Right lobe of liver (tissue), 6 donors: ENCODE results near the gene FMNL2. TPM values are rescaled to one million over a fixed set of nuclear protein-coding genes. Genes with fewer than 3 reads are reported as not detected.
A peak's percentile ranks its signal among the peaks of the same experiment; 100 is the strongest.

Source experiments
- ATAC-seq, 4 donors: fragments of 200-7000 bp; cut with Tn5 transposase; one replicate each; pipeline ENCODE4 v1.9.1; 2020; ENCODE audit warnings: mild to moderate bottlenecking in 4 of 4, moderate library complexity in 4 of 4
- DNase-seq, 3 donors: peaks; one replicate each; pipeline ENCODE4 v3.0.0-alpha.2; 2020
- H3K27ac ChIP-seq, 3 donors: fragments of 200-600 bp; one replicate each; pipeline ENCODE4 v1.8.0; 2022
- H3K27me3 ChIP-seq, 2 donors: fragments of 200-600 bp; one replicate each; pipeline ENCODE4 v1.8.0; 2022
- H3K36me3 ChIP-seq, 4 donors: fragments of 200-600 bp; sonication (generic) in 1 of 4; one replicate each; pipeline versions ENCODE4 v1.5.1 to v1.8.0; 2017 to 2022; ENCODE audit warnings: control low read depth in 1 of 4
- H3K4me1 ChIP-seq, 4 donors: fragments of 200-600 bp; sonication (generic) in 1 of 4; one replicate each; pipeline versions ENCODE4 v1.5.1 to v1.8.0; 2017 to 2022; ENCODE audit warnings: control low read depth in 1 of 4
- H3K4me3 ChIP-seq, 3 donors: fragments of 200-600 bp; one replicate each; pipeline ENCODE4 v1.8.0; 2022
- H3K9me3 ChIP-seq, 4 donors: fragments of 200-600 bp; sonication (generic) in 1 of 4; one replicate each; pipeline versions ENCODE4 v1.5.1 to v1.8.0; 2017 to 2022; ENCODE audit warnings: control low read depth in 1 of 4
- POLR2A ChIP-seq: fragments of 450-650 bp; IDR thresholded peaks from one replicate; pipeline ENCODE4 v1.6.1; 2017; ENCODE audit warnings: antibody characterized with exemption, mild to moderate bottlenecking
- WGBS: methylation state at CpG from one replicate; pipeline ENCODE4 v1.1.6; 2018; ENCODE audit warnings: low coverage, low lambda C conversion rate; ENCODE audit not compliant: insufficient coverage; ENCODE audit errors: missing lambda C conversion rate; 5-methylcytosine and 5-hydroxymethylcytosine counted together
- intact Hi-C, 2 donors: fragments of 100-400 bp; cut with DNase I; formaldehyde crosslinking; loops; one replicate each; pipeline versions ENCODE4 v1.11.2 to v1.14.1; 2022
- total RNA-seq, 6 experiments: library from RNA; depleted of rRNA in 2 of 6; stranded (reverse); fragments of >200 nt in 2 of 6; fragmentation: NEBNext Ultra II Directional in 3 of 6; extraction: Animal tissue kit (Norgen Biotek cat#: 25700) in 3 of 6; gene quantifications; one replicate each; pipeline versions ENCODE4 v1.1.0 to v1.2.4, GENCODE V29; 2016 to 2023
- TF ChIP-seq, protein P1 (sequence below), 4 donors: fragments of 200-600 bp in 3 of 4; fragments of 450-650 bp in 1 of 4; IDR thresholded peaks; one replicate each; pipeline versions ENCODE4 v1.5.1 to v1.8.0; 2016 to 2022; ENCODE audit warnings: antibody characterized with exemption in 4 of 4, mild to moderate bottlenecking in 2 of 4
- donor health status: DM: no; HTN: yes; CAD: no.
- donor health status: DM: no; HTN: no; CAD: no.
- donor health status: DM: no; HTN: no; CAD: no.
- donor health status: DM: no; HTN: yes; CAD: no.
- donor health status: DM: no; HTN: yes; CAD: no.

FMNL2 gene
- total RNA-seq, 6 experiments from 2014 or later, result 3.5 to 12.1 (median 7.1) TPM

- no peak overlapping the region for H3K4me3 ChIP-seq
- H3K4me1 ChIP-seq, result no peaks in the 10 kb centered on the region
- TF ChIP-seq POLR2A, result no peak
- TF ChIP-seq, protein P1, sequence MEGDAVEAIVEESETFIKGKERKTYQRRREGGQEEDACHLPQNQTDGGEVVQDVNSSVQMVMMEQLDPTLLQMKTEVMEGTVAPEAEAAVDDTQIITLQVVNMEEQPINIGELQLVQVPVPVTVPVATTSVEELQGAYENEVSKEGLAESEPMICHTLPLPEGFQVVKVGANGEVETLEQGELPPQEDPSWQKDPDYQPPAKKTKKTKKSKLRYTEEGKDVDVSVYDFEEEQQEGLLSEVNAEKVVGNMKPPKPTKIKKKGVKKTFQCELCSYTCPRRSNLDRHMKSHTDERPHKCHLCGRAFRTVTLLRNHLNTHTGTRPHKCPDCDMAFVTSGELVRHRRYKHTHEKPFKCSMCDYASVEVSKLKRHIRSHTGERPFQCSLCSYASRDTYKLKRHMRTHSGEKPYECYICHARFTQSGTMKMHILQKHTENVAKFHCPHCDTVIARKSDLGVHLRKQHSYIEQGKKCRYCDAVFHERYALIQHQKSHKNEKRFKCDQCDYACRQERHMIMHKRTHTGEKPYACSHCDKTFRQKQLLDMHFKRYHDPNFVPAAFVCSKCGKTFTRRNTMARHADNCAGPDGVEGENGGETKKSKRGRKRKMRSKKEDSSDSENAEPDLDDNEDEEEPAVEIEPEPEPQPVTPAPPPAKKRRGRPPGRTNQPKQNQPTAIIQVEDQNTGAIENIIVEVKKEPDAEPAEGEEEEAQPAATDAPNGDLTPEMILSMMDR (IDR thresholded peaks at IDR 0.05), result no peak
- no peak for DNase-seq
- ATAC-seq, result no peak
- H3K27me3 ChIP-seq, result no peaks in the 10 kb centered on the region
- H3K27ac ChIP-seq, result no peak overlapping the region
- no peaks in the 10 kb centered on the region for H3K36me3 ChIP-seq
- intact Hi-C loops, result no loop called here
- H3K9me3 ChIP-seq, result no peaks in the 10 kb centered on the region
- WGBS, result 59% methylated on average over 2 of the region's 2 CpGs
Measured at GRCh38 chr2:152488075-152488474, 153.1 kb downstream of the FMNL2 start.

GRCh38 chr2:152489364-152489763, 154.4 kb downstream of the FMNL2 start:
- no peaks in the 10 kb centered on the region for H3K36me3 ChIP-seq
- ATAC-seq (no peak), DNase-seq (no peak)
- H3K27me3 ChIP-seq, result no peaks in the 10 kb centered on the region
- intact Hi-C loops, result no loop called here
- WGBS, result 52% methylated on average over 2 of the region's 2 CpGs
- no peak for TF ChIP-seq POLR2A
- TF ChIP-seq, protein P1 (IDR thresholded peaks at IDR 0.05), result no peak
- no peak overlapping the region for H3K27ac ChIP-seq
- H3K9me3 ChIP-seq, result no peaks in the 10 kb centered on the region
- no peak overlapping the region for H3K4me3 ChIP-seq
- no peaks in the 10 kb centered on the region for H3K4me1 ChIP-seq

- ATAC-seq, result peak; percentile 66 to 78 (median 76)
Measured at GRCh38 chr2:152490686-152491455, 155.9 kb downstream of the FMNL2 start.

GRCh38 chr2:152492131-152492530, 157.2 kb downstream of the FMNL2 start:
- Histone ChIP-seq H3K27me3 (no peaks in the 10 kb centered on the region), H3K36me3 (no peaks in the 10 kb centered on the region), H3K4me3 (no peak overlapping the region), H3K4me1 (no peaks in the 10 kb centered on the region), H3K9me3 (no peaks in the 10 kb centered on the region), H3K27ac (peak overlapping the region in 1 of 3 donors; percentile 26)
- no peak for DNase-seq
- WGBS, result 37% methylated on average over 5 of the region's 5 CpGs
- intact Hi-C loops, result no loop called here
- TF ChIP-seq POLR2A, result no peak
- TF ChIP-seq, protein P1 (IDR thresholded peaks at IDR 0.05), result no peak
- no peak for ATAC-seq

More at GRCh38 chr2:152490686-152491455, 155.9 kb downstream of the FMNL2 start:
- Histone ChIP-seq H3K4me1 (no peaks in the 10 kb centered on the region), H3K4me3 (no peak overlapping the region), H3K27ac (peak overlapping the region in 2 of 3 donors; percentile 17 to 37), H3K9me3 (no peaks in the 10 kb centered on the region), H3K27me3 (no peaks in the 10 kb centered on the region), H3K36me3 (no peaks in the 10 kb centered on the region)
- DNase-seq, result peak; percentile 60
- TF ChIP-seq, protein P1 (IDR thresholded peaks at IDR 0.05), result no peak
- TF ChIP-seq POLR2A, result no peak
- 32% methylated on average over 6 of the region's 6 CpGs for WGBS
- intact Hi-C loops, result no loop called here
